ENCODE data around the gene GNLY.
A peak's percentile ranks its signal among the peaks of the same experiment; 100 is the strongest.
"Not testable (repeated sequence)": the region's sequence is repeated elsewhere in the genome, so short reads cannot be mapped to it uniquely, and the experiment has no call there.

Gene GNLY

GRCh38 chr2:85711578-85712060 is 17.5 kb downstream of the GNLY start:
- no peak for DNase-seq

GRCh38 chr2:85712336-85712735 is 18.2 kb downstream of the GNLY start:
- DNase-seq = no peak

GRCh38 chr2:85712849-85713612 is 18.9 kb downstream of the GNLY start:
- DNase-seq = no peak

- no peak for DNase-seq
Measured at GRCh38 chr2:85713836-85714235, 19.7 kb downstream of the GNLY start.

- DNase-seq = not testable (repeated sequence)
Measured at GRCh38 chr2:85714421-85714820, 20.3 kb downstream of the GNLY start.

GRCh38 chr2:85714841-85715240 is 20.7 kb downstream of the GNLY start:
- DNase-seq = no peak

GRCh38 chr2:85716346-85716914 is 22.3 kb downstream of the GNLY start:
- no peak for DNase-seq

GRCh38 chr2:85717308-85718008 is 23.3 kb downstream of the GNLY start:
- DNase-seq = peak; percentile 87

GRCh38 chr2:85718009-85718391 is 23.8 kb downstream of the GNLY start:
- DNase-seq = no peak

- no peak for DNase-seq
Measured at GRCh38 chr2:85718885-85719492, 24.8 kb downstream of the GNLY start.

- DNase-seq = no peak
Measured at GRCh38 chr2:85719609-85720240, 25.6 kb downstream of the GNLY start.

GRCh38 chr2:85720533-85720932 is 26.4 kb downstream of the GNLY start:
- no peak for DNase-seq

- DNase-seq = no peak
Measured at GRCh38 chr2:85721641-85722040, 27.5 kb downstream of the GNLY start.

- DNase-seq = no peak
Measured at GRCh38 chr2:85722519-85722918, 28.4 kb downstream of the GNLY start.

GRCh38 chr2:85723707-85724360 is 29.7 kb downstream of the GNLY start:
- peak; percentile 41 for DNase-seq

- no peak for DNase-seq
Measured at GRCh38 chr2:85724731-85725181, 30.6 kb downstream of the GNLY start.

GRCh38 chr2:85725451-85725850 is 31.3 kb downstream of the GNLY start:
- DNase-seq = no peak

- no peak for DNase-seq
Measured at GRCh38 chr2:85727798-85728197, 33.6 kb downstream of the GNLY start.

- DNase-seq = no peak
Measured at GRCh38 chr2:85728342-85728741, 34.2 kb downstream of the GNLY start.

GRCh38 chr2:85728883-85729824 is 35.0 kb downstream of the GNLY start:
- DNase-seq = peak; percentile 77

GRCh38 chr2:85729825-85730510 is 35.8 kb downstream of the GNLY start:
- no peak for DNase-seq
